ENCODE measurements around the gene IQCH. TPM values are rescaled to one million over a fixed set of nuclear protein-coding genes. Genes with fewer than 3 reads are reported as not detected.

The IQCH gene
- total and polyA plus RNA-seq, 2 experiments from 2014 or later: 1.7 to 4.6 TPM

DNA sequence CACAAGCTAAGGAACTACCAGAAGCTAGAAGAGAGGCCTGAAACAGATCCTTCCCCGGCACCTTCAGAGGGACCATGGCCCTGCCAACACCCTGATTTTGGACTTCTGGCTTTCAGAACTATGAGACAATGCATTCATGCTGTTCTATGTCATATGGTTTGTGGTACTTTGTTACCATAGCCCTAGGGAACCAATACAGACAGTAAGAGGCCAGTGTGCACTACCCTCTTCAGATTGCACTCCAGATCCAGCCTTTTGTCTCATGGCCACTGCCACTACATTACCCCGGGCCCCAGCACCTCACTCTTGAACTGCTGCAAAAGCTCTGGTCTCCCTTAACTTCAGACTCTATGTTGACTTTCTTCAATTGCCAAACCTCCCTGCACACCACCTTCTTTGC, 24.1 kb upstream of the IQCH start:
- Histone ChIP-seq H3F3A (replicated peaks; ENCODE audit: low read depth) (no peaks in the 10 kb centered on the region), H3K4me3 (no peak overlapping the region), H3K4me2 (no peak overlapping the region), H4K20me1 (replicated peaks; ENCODE audit: insufficient read depth) (no peaks in the 10 kb centered on the region), H3K36me3 (ENCODE audit: insufficient read depth) (peaks cover 7% of the 10 kb centered on the region), H2AFZ (no peak overlapping the region), H3K4me1 (ENCODE audit: insufficient read depth) (no peaks in the 10 kb centered on the region), H3K27me3 (ENCODE audit: insufficient read depth) (no peaks in the 10 kb centered on the region), H3K27ac (ENCODE audit: low read depth) (no peak overlapping the region), H3K79me2 (replicated peaks; ENCODE audit: insufficient read depth) (no peaks in the 10 kb centered on the region), H3K9me2 (ENCODE audit: insufficient read depth) (no peaks in the 10 kb centered on the region)
- TF ChIP-seq, protein P1, sequence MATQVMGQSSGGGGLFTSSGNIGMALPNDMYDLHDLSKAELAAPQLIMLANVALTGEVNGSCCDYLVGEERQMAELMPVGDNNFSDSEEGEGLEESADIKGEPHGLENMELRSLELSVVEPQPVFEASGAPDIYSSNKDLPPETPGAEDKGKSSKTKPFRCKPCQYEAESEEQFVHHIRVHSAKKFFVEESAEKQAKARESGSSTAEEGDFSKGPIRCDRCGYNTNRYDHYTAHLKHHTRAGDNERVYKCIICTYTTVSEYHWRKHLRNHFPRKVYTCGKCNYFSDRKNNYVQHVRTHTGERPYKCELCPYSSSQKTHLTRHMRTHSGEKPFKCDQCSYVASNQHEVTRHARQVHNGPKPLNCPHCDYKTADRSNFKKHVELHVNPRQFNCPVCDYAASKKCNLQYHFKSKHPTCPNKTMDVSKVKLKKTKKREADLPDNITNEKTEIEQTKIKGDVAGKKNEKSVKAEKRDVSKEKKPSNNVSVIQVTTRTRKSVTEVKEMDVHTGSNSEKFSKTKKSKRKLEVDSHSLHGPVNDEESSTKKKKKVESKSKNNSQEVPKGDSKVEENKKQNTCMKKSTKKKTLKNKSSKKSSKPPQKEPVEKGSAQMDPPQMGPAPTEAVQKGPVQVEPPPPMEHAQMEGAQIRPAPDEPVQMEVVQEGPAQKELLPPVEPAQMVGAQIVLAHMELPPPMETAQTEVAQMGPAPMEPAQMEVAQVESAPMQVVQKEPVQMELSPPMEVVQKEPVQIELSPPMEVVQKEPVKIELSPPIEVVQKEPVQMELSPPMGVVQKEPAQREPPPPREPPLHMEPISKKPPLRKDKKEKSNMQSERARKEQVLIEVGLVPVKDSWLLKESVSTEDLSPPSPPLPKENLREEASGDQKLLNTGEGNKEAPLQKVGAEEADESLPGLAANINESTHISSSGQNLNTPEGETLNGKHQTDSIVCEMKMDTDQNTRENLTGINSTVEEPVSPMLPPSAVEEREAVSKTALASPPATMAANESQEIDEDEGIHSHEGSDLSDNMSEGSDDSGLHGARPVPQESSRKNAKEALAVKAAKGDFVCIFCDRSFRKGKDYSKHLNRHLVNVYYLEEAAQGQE (IDR thresholded peaks at IDR 0.05; ENCODE audit: unreplicated experiment): no peak
- TF ChIP-seq, protein P2, sequence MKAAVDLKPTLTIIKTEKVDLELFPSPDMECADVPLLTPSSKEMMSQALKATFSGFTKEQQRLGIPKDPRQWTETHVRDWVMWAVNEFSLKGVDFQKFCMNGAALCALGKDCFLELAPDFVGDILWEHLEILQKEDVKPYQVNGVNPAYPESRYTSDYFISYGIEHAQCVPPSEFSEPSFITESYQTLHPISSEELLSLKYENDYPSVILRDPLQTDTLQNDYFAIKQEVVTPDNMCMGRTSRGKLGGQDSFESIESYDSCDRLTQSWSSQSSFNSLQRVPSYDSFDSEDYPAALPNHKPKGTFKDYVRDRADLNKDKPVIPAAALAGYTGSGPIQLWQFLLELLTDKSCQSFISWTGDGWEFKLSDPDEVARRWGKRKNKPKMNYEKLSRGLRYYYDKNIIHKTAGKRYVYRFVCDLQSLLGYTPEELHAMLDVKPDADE (IDR thresholded peaks at IDR 0.05): no peak
- TF ChIP-seq CREB1 (CRISPR knock-in tag; IDR thresholded peaks at IDR 0.05; ENCODE audit: low read depth) (no peak), POLR2AphosphoS5 (IDR thresholded peaks at IDR 0.05; ENCODE audit: low read depth) (no peak), EZH2 (IDR thresholded peaks at IDR 0.05; ENCODE audit: low read depth, unreplicated experiment) (no peak), ZNF114 (CRISPR knock-in tag; IDR thresholded peaks at IDR 0.05) (no peak), NANOG (IDR thresholded peaks at IDR 0.05; ENCODE audit: borderline replicate concordance) (no peak), ZNF331 (CRISPR knock-in tag; IDR thresholded peaks at IDR 0.05; ENCODE audit: low read depth) (no peak), STAT1 (IDR thresholded peaks at IDR 0.05; ENCODE audit: unreplicated experiment) (no peak), EZH2phosphoT487 (IDR thresholded peaks at IDR 0.05; ENCODE audit: unreplicated experiment) (no peak), JUNB (IDR thresholded peaks at IDR 0.05; ENCODE audit: unreplicated experiment) (no peak)
- TF ChIP-seq, protein P3, sequence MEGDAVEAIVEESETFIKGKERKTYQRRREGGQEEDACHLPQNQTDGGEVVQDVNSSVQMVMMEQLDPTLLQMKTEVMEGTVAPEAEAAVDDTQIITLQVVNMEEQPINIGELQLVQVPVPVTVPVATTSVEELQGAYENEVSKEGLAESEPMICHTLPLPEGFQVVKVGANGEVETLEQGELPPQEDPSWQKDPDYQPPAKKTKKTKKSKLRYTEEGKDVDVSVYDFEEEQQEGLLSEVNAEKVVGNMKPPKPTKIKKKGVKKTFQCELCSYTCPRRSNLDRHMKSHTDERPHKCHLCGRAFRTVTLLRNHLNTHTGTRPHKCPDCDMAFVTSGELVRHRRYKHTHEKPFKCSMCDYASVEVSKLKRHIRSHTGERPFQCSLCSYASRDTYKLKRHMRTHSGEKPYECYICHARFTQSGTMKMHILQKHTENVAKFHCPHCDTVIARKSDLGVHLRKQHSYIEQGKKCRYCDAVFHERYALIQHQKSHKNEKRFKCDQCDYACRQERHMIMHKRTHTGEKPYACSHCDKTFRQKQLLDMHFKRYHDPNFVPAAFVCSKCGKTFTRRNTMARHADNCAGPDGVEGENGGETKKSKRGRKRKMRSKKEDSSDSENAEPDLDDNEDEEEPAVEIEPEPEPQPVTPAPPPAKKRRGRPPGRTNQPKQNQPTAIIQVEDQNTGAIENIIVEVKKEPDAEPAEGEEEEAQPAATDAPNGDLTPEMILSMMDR (conservative IDR thresholded peaks at IDR 0.05; ENCODE audit: low read depth in 2 of 2): no peak
- TF ChIP-seq, protein P4, sequence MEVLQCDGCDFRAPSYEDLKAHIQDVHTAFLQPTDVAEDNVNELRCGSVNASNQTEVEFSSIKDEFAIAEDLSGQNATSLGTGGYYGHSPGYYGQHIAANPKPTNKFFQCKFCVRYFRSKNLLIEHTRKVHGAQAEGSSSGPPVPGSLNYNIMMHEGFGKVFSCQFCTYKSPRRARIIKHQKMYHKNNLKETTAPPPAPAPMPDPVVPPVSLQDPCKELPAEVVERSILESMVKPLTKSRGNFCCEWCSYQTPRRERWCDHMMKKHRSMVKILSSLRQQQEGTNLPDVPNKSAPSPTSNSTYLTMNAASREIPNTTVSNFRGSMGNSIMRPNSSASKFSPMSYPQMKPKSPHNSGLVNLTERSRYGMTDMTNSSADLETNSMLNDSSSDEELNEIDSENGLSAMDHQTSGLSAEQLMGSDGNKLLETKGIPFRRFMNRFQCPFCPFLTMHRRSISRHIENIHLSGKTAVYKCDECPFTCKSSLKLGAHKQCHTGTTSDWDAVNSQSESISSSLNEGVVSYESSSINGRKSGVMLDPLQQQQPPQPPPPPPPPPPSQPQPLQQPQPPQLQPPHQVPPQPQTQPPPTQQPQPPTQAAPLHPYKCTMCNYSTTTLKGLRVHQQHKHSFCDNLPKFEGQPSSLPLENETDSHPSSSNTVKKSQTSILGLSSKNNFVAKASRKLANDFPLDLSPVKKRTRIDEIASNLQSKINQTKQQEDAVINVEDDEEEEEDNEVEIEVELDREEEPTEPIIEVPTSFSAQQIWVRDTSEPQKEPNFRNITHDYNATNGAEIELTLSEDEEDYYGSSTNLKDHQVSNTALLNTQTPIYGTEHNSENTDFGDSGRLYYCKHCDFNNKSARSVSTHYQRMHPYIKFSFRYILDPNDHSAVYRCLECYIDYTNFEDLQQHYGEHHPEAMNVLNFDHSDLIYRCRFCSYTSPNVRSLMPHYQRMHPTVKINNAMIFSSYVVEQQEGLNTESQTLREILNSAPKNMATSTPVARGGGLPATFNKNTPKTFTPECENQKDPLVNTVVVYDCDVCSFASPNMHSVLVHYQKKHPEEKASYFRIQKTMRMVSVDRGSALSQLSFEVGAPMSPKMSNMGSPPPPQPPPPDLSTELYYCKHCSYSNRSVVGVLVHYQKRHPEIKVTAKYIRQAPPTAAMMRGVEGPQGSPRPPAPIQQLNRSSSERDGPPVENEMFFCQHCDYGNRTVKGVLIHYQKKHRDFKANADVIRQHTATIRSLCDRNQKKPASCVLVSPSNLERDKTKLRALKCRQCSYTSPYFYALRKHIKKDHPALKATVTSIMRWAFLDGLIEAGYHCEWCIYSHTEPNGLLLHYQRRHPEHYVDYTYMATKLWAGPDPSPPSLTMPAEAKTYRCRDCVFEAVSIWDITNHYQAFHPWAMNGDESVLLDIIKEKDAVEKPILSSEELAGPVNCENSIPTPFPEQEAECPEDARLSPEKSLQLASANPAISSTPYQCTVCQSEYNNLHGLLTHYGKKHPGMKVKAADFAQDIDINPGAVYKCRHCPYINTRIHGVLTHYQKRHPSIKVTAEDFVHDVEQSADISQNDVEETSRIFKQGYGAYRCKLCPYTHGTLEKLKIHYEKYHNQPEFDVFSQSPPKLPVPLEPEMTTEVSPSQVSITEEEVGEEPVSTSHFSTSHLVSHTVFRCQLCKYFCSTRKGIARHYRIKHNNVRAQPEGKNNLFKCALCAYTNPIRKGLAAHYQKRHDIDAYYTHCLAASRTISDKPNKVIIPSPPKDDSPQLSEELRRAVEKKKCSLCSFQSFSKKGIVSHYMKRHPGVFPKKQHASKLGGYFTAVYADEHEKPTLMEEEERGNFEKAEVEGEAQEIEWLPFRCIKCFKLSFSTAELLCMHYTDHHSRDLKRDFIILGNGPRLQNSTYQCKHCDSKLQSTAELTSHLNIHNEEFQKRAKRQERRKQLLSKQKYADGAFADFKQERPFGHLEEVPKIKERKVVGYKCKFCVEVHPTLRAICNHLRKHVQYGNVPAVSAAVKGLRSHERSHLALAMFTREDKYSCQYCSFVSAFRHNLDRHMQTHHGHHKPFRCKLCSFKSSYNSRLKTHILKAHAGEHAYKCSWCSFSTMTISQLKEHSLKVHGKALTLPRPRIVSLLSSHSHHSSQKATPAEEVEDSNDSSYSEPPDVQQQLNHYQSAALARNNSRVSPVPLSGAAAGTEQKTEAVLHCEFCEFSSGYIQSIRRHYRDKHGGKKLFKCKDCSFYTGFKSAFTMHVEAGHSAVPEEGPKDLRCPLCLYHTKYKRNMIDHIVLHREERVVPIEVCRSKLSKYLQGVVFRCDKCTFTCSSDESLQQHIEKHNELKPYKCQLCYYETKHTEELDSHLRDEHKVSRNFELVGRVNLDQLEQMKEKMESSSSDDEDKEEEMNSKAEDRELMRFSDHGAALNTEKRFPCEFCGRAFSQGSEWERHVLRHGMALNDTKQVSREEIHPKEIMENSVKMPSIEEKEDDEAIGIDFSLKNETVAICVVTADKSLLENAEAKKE (CRISPR knock-in tag; IDR thresholded peaks at IDR 0.05): no peak
- no peaks in the 10 kb centered on the region for H3K4me1 Mint-ChIP-seq
- H3K4me3 Mint-ChIP-seq: no peak overlapping the region
- DNase-seq (ENCODE audit: low spot score): no peak
- peaks cover 38% of the 10 kb centered on the region for H3K36me3 Mint-ChIP-seq (ENCODE audit: low read depth)
- no peak overlapping the region for H3K27ac Mint-ChIP-seq
- H3K27me3 Mint-ChIP-seq (ENCODE audit: insufficient read depth, low read depth, poor library complexity): no peaks in the 10 kb centered on the region
- H3K9me3 Mint-ChIP-seq: no peaks in the 10 kb centered on the region
- ATAC-seq: no peak
